PFSK-1 (cell line): ENCODE results near the gene ISG20.

Experiments used
- FOXP2 ChIP-seq: optimal IDR thresholded peaks from 2 replicates; pipeline ENCODE3; 2011; ENCODE audit warnings: borderline replicate concordance, control low read depth, inconsistent platforms; ENCODE audit not compliant: insufficient read depth; ENCODE audit errors: extremely low read length, extremely low read depth
- POLR2AphosphoS5 ChIP-seq: IDR thresholded peaks from 2 replicates; pipeline ENCODE4 v1.6.1; 2012; ENCODE audit warnings: low read depth, mild to moderate bottlenecking, control low read depth, low read length, moderate library complexity
- SIN3A ChIP-seq: IDR thresholded peaks from 2 replicates; pipeline ENCODE4 v1.6.1; 2012; ENCODE audit warnings: mild to moderate bottlenecking, low read length, moderate library complexity, borderline replicate concordance; ENCODE audit not compliant: insufficient read depth
- TAF1 ChIP-seq: IDR thresholded peaks from 2 replicates; pipeline ENCODE4 v1.6.1; 2012; ENCODE audit warnings: low read length, control low read depth, borderline replicate concordance; ENCODE audit not compliant: insufficient read depth
- TF ChIP-seq, protein P1 (sequence below), 2 experiments: IDR thresholded peaks; 2 replicates each; pipeline versions ENCODE4 v1.6.1 to v1.8.0; 2011 to 2012; ENCODE audit warnings: low read depth in 2 of 2, low read length in 2 of 2, control low read depth in 1 of 2, inconsistent platforms in 1 of 2, mild to moderate bottlenecking in 1 of 2, moderate library complexity in 1 of 2; ENCODE audit not compliant: insufficient read depth in 1 of 2

The ISG20 gene

DNA sequence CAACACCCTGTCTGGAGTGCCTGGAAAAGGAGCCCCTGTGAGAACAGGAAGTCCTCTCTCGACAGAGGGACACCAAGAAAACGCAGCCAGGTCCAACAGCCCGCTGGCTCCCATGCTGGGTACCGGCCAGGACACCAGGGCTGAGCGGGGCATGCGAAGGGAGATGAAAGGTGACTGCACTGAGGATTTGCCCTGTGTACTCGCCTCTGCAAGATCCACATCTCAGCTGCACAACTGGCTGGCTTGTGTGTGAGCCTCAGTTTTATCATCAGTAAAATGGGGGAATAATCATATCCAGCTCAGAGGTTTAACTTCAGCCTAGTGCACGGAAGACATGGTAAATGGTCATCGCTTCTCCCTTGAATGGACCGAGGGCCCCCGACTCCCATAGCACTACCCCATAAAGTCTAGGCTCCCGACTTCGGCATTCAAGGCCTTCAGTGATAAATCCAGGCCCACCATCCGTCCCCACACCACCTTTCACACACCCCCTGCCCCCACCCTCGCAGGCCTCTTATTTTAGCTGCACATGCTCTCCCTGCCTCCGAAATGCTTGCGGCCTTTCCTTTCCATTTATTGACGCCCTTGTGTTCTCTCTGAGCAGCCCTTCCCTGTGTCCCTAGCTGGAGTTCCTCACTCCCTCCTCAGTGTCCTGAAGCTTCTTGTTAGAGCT lies 15.8 kb downstream of the ISG20 start:
- TF ChIP-seq, protein P1, sequence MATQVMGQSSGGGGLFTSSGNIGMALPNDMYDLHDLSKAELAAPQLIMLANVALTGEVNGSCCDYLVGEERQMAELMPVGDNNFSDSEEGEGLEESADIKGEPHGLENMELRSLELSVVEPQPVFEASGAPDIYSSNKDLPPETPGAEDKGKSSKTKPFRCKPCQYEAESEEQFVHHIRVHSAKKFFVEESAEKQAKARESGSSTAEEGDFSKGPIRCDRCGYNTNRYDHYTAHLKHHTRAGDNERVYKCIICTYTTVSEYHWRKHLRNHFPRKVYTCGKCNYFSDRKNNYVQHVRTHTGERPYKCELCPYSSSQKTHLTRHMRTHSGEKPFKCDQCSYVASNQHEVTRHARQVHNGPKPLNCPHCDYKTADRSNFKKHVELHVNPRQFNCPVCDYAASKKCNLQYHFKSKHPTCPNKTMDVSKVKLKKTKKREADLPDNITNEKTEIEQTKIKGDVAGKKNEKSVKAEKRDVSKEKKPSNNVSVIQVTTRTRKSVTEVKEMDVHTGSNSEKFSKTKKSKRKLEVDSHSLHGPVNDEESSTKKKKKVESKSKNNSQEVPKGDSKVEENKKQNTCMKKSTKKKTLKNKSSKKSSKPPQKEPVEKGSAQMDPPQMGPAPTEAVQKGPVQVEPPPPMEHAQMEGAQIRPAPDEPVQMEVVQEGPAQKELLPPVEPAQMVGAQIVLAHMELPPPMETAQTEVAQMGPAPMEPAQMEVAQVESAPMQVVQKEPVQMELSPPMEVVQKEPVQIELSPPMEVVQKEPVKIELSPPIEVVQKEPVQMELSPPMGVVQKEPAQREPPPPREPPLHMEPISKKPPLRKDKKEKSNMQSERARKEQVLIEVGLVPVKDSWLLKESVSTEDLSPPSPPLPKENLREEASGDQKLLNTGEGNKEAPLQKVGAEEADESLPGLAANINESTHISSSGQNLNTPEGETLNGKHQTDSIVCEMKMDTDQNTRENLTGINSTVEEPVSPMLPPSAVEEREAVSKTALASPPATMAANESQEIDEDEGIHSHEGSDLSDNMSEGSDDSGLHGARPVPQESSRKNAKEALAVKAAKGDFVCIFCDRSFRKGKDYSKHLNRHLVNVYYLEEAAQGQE (IDR thresholded peaks at IDR 0.05; ENCODE audit: insufficient read depth in 1 of 2, low read depth in 2 of 2, low read length in 2 of 2) = no peak
- TF ChIP-seq FOXP2 = no peak
- TF ChIP-seq SIN3A = no peak
- no peak for TF ChIP-seq POLR2AphosphoS5
- no peak for TF ChIP-seq TAF1

DNA sequence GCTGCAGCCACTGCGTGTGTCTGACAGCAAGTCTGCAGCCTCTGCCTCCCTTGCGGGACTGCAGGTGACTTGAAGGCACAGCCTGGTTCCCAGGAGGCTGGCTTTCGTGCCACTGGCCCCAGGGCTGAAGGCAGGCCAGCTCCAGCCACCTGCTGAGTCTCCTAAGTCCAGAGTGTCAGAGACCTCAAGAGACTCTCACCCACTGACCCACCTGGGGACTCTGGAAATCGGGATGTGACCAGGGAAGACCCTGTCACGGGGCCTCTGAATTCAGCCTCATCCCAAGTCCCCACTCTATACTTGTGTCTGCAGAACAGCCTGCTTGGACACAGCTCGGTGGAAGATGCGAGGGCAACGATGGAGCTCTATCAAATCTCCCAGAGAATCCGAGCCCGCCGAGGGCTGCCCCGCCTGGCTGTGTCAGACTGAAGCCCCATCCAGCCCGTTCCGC lies 16.3 kb downstream of the ISG20 start:
- TF ChIP-seq SIN3A (no peak), POLR2AphosphoS5 (no peak), TAF1 (no peak), FOXP2 (no peak)
- TF ChIP-seq, protein P1 (IDR thresholded peaks at IDR 0.05; ENCODE audit: insufficient read depth in 1 of 2, low read depth in 2 of 2, low read length in 2 of 2) = no peak

DNA sequence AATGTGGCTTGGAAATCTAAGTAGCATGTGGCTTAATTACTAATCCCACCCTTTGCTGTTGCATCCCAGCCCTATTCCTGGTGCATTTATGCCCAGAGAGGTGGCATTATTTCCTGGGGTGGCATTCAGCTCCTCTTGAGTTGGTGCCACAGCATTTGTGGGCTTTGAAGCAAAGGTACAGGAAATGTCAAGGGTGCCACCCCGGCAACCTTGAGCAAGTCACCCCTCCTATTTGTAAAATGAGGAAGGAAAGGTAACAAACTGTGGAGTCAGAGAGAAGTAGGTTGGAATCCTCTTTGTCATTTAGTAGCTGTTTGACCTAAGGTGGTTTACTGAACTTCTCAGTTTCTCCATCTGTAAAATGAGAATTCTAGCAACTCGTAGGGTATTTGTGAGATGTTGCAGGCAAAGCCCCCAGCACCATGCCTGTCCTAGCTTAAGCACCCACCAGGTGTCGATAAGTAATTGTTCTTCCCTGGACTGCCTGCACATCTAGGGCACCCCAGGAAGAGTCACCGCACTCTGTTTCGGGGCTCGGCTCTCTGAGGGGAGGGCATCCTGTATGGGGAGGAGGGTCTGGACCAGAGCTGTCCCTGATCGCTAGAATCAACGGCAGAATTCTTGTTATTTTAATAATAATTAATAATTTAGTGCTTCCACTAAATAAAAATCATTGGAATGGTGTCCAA lies 17.1 kb downstream of the ISG20 start:
- TF ChIP-seq TAF1 (no peak), POLR2AphosphoS5 (no peak), FOXP2 (no peak), SIN3A (no peak)
- TF ChIP-seq, protein P1 (IDR thresholded peaks at IDR 0.05; ENCODE audit: insufficient read depth in 1 of 2, low read depth in 2 of 2, low read length in 2 of 2) = no peak

DNA sequence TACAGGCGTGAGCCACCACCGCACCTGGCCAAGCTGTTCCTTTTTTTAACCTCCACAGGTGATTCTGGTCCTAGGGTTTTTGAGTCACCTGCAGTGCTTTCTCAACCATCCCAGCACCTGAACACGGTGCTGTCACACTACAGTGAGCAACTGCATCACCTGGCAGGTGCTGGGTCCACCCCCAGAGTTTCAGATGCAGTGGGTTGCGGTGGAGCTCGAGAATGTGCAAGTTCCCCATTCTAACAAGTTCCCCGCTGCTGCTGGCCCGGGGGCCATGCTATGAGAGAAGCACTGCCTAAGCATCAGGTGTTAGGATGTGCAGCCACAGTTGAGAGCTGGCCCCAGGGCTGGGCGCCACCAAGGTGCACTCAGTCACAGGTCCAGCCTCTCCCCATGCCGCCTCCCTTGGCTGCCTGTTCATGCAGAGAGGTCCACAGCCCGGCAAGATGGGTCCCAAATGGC lies 18.0 kb downstream of the ISG20 start:
- TF ChIP-seq TAF1 (no peak), POLR2AphosphoS5 (no peak)
- TF ChIP-seq, protein P1 (IDR thresholded peaks at IDR 0.05; ENCODE audit: insufficient read depth in 1 of 2, low read depth in 2 of 2, low read length in 2 of 2) = no peak
